Ovary (tissue), 9 donors: ENCODE measurements around the gene PHF3. TPM values are rescaled to one million over a fixed set of nuclear protein-coding genes. Genes with fewer than 3 reads are reported as not detected.

Experiments used
- DNase-seq, 5 donors: peaks; one replicate each; pipeline ENCODE4 v3.0.0-alpha.2; 2019 to 2020
- H3K27ac ChIP-seq, 2 donors: fragments of 200-600 bp; one replicate each; pipeline versions ENCODE4 v1.5.1 to v1.8.0; 2019 to 2022
- H3K27me3 ChIP-seq: fragments of 200-600 bp; one replicate; pipeline ENCODE4 v1.8.0; 2022
- H3K36me3 ChIP-seq: fragments of 200-600 bp; sonication (generic); one replicate; pipeline ENCODE4 v1.5.1; 2019
- H3K4me1 ChIP-seq: one replicate; pipeline ENCODE4 v1.8.1; 2013; ENCODE audit warnings: mild to moderate bottlenecking, moderate library complexity; ENCODE audit not compliant: insufficient read depth
- H3K4me3 ChIP-seq: fragments of 200-600 bp; sonication (generic); one replicate; pipeline ENCODE4 v1.5.1; 2017
- H3K9me3 ChIP-seq, 2 donors: fragments of 200-600 bp in 1 of 2; sonication (generic) in 1 of 2; one replicate each; pipeline versions ENCODE4 v1.5.1 to v1.8.1; 2013 to 2019; ENCODE audit warnings: mild to moderate bottlenecking in 1 of 2, moderate library complexity in 1 of 2
- CTCF ChIP-seq, 3 donors: fragments of 450-650 bp in 2 of 3; fragments of 200-600 bp in 1 of 3; IDR thresholded peaks; one replicate each; pipeline versions ENCODE4 v1.5.1 to v1.8.0; 2016 to 2022; ENCODE audit warnings: antibody characterized with exemption in 3 of 3, mild to moderate bottlenecking in 1 of 3
- EP300 ChIP-seq: sonication (generic); formaldehyde crosslinking; IDR thresholded peaks from one replicate; pipeline ENCODE4 v1.6.1; 2017; ENCODE audit warnings: antibody characterized with exemption
- POLR2A ChIP-seq: fragments of 450-650 bp; IDR thresholded peaks from one replicate; pipeline ENCODE4 v1.6.1; 2017; ENCODE audit warnings: antibody characterized with exemption, mild to moderate bottlenecking, moderate library complexity
- WGBS, 3 donors: extraction: QIAGEN DNeasy Blood & Tissue Kit in 1 of 3; methylation state at CpG; one replicate each; pipeline versions ENCODE4 v1.1.5 to v1.1.7; 2013 to 2017; 5-methylcytosine and 5-hydroxymethylcytosine counted together
- intact Hi-C, 4 donors: fragments of 100-400 bp; cut with DNase I; formaldehyde crosslinking; loops; one replicate each; pipeline versions ENCODE4 v1.11.0 to v1.15.1; 2022 to 2023
- polyA plus RNA-seq, 2 donors: library from polyadenylated mRNA; stranded (reverse); fragments of 200-250 nt in 1 of 2; fragments of 350-450 nt in 1 of 2; fragmentation: Illumina TruSeq in 1 of 2; extraction: RNeasy Lipid Tissue Mini Kit (QIAGEN cat#74804) in 1 of 2; gene quantifications; one replicate each; pipeline ENCODE4 v1.2.3, GENCODE V29; 2013 to 2014
- small RNA-seq: library from RNA; depleted of rRNA; stranded (forward); fragments of <200 nt; gene quantifications from one replicate; pipeline ENCODE3, GENCODE V24; 2016
- total RNA-seq, 7 donors: library from RNA; depleted of rRNA in 2 of 7; stranded (reverse); fragments of >200 nt in 2 of 7; fragmentation: NEBNext Ultra II Directional in 3 of 7; extraction: Animal tissue kit (Norgen Biotek cat#: 25700) in 3 of 7; gene quantifications; one replicate each; pipeline versions ENCODE4 v1.1.0 to v1.2.4, GENCODE V29; 2016 to 2023
- donor health status: DM: no; HTN: no; CAD: no; lungs with moderate emphysema.
- donor health status: DM: no; HTN: no; CAD: no.
- donor health status: Bipolar disorder and iron deficiency.
- donor health status: DM: yes; HTN: yes; CAD: no.
- donor health status: DM: no; HTN: no; CAD: no.
- donor health status: DM: yes; HTN: yes; CAD: no.

Gene PHF3
- total and polyA plus RNA-seq, 9 donors, result 25.3 to 83.7 (median 64.6) TPM

- TF ChIP-seq CTCF (IDR thresholded peaks at IDR 0.05) (no peak), EP300 (no peak), POLR2A (no peak)
- H3K4me1 ChIP-seq, result no peaks in the 10 kb centered on the region
- DNase-seq, result no peak
- H3K9me3 ChIP-seq, result no peaks in the 10 kb centered on the region
- H3K27me3 ChIP-seq, result no peaks in the 10 kb centered on the region
- no peaks in the 10 kb centered on the region for H3K36me3 ChIP-seq
- H3K27ac ChIP-seq, result no peak overlapping the region
- H3K4me3 ChIP-seq, result no peak overlapping the region
- intact Hi-C loops, result loop anchor here (5.0 to 10.0 kb wide), 4 partner anchors 155 to 407 kb away; no protein-coding TSS in a partner anchor
Measured at GRCh38 chr6:63759605-63760105, 124.1 kb downstream of the PHF3 start.

GRCh38 chr6:63760199-63760598 lies 124.6 kb downstream of the PHF3 start:
- intact Hi-C loops, result loop anchor here (5.0 to 10.0 kb wide), 4 partner anchors 155 to 408 kb away; no protein-coding TSS in a partner anchor
- DNase-seq, result no peak

GRCh38 chr6:63764318-63764916 lies 128.8 kb downstream of the PHF3 start:
- intact Hi-C loops, result loop anchor here (5.0 to 10.0 kb wide), 4 partner anchors 160 to 412 kb away; no protein-coding TSS in a partner anchor
- Histone ChIP-seq H3K27ac (no peak overlapping the region), H3K9me3 (no peaks in the 10 kb centered on the region), H3K27me3 (no peaks in the 10 kb centered on the region), H3K36me3 (no peaks in the 10 kb centered on the region), H3K4me1 (no peaks in the 10 kb centered on the region), H3K4me3 (no peak overlapping the region)
- peak in 1 of 3 donors; percentile 48 for TF ChIP-seq CTCF (IDR thresholded peaks at IDR 0.05)
- TF ChIP-seq EP300, result no peak
- no peak for DNase-seq
- 25% methylated on average over 4 of the region's 4 CpGs for WGBS, 3 donors

More at GRCh38 chr6:63760199-63760598, 124.6 kb downstream of the PHF3 start:
- no peaks in the 10 kb centered on the region for H3K27me3 ChIP-seq
- H3K4me3 ChIP-seq, result no peak overlapping the region
- no peaks in the 10 kb centered on the region for H3K9me3 ChIP-seq
- H3K4me1 ChIP-seq, result no peaks in the 10 kb centered on the region
- H3K27ac ChIP-seq, result no peak overlapping the region
- no peak for TF ChIP-seq CTCF (IDR thresholded peaks at IDR 0.05)
- no peak for TF ChIP-seq EP300
- TF ChIP-seq POLR2A, result no peak
- H3K36me3 ChIP-seq, result no peaks in the 10 kb centered on the region

Small RNA genes lying within 50 kb of the gene (small RNA-seq; reads per million reads assigned to genes)
- not detected for gene AL513043.1

Other genes with a start within 250 kb of the PHF3 start
- gene PTP4A1, start 63.3 kb upstream of the PHF3 start, total RNA-seq, result 10 to 100 TPM; 22.2 to 89.4 (median 44.1) TPM
- 10 to 100 TPM in 1 of 2 donors, 1 to 10 TPM in 1; 9.4 to 33.6 TPM for gene PTP4A1, start 63.3 kb upstream of the PHF3 start, polyA plus RNA-seq